ENCODE data around the gene DLX1. TPM values are rescaled to one million over a fixed set of nuclear protein-coding genes. Genes with fewer than 3 reads are reported as not detected.

Gene DLX1
- total and polyA plus RNA-seq, 2 of the 8 experiments (the other 6 are each of a cell fraction or from before 2014, with no cell fraction given) = 0.11 TPM; not detected in 1

DNA sequence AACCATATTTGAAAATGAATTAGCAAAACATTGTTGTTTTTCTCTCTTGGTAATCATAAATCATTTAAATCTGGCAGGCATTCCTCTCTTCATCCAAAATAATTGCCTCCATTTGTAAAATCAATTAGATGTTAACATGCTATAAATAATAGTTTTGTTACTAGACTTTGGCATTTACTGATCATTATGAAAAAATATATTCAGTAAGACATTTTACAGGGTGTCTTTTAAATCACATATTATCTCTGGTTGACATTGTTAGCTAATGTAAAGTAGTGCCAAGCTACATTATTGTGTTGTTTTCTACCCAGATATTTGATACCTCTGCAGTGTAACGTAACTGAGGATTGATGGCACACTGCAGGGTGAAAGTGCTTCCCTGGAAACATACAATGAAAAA is 31.8 kb upstream of the DLX1 start:
- H3K27ac ChIP-seq (ENCODE audit: low read depth, low read length) = no peak overlapping the region
- no peaks in the 10 kb centered on the region for H3K79me2 ChIP-seq (ENCODE audit: control insufficient read depth in 1 of 2, insufficient read depth in 2 of 2, low read length in 2 of 2)
- no peaks in the 10 kb centered on the region for H3K27me3 ChIP-seq (replicated peaks in 1 of 4; ENCODE audit: control insufficient read depth in 3 of 4, extremely low read depth in 1 of 4, insufficient read depth in 3 of 4, low read length in 3 of 4)
- H4K91ac ChIP-seq (replicated peaks; ENCODE audit: insufficient read length, low read length) = no peak overlapping the region
- H2AK5ac ChIP-seq (ENCODE audit: low read depth, low read length) = no peak overlapping the region
- H3K9ac ChIP-seq (replicated peaks in 1 of 4; ENCODE audit: extremely low read depth in 1 of 4, low read depth in 3 of 4, low read length in 3 of 4) = no peak overlapping the region
- H3K36me3 ChIP-seq (ENCODE audit: control insufficient read depth in 2 of 4, insufficient read depth in 4 of 4, low read length in 3 of 4) = no peaks in the 10 kb centered on the region
- H2AFZ ChIP-seq (ENCODE audit: low read length) = no peak overlapping the region
- H2BK20ac ChIP-seq (ENCODE audit: low read length) = no peak overlapping the region
- H2BK120ac ChIP-seq (replicated peaks; ENCODE audit: low read depth, low read length) = no peak overlapping the region
- no peaks in the 10 kb centered on the region for H4K20me1 ChIP-seq (replicated peaks in 1 of 2; ENCODE audit: control insufficient read depth in 1 of 2, insufficient read depth in 2 of 2, low read length in 2 of 2)
- H3K4me1 ChIP-seq (replicated peaks in 1 of 4; ENCODE audit: control insufficient read depth in 3 of 4, insufficient read depth in 4 of 4, low read length in 3 of 4) = no peaks in the 10 kb centered on the region
- no peak overlapping the region for H4K5ac ChIP-seq (ENCODE audit: insufficient read length, low read depth, low read length)
- FAIRE-seq = no peak
- no peak overlapping the region for H3K18ac ChIP-seq (ENCODE audit: extremely low read depth, low read length)
- H2BK5ac ChIP-seq (ENCODE audit: low read depth, low read length) = no peak overlapping the region
- WGBS, 2 experiments (ENCODE audit: extremely low coverage in 1 of 2, insufficient coverage in 1 of 2, insufficient read length in 1 of 2, insufficient replicate concordance in 2 of 2, low coverage in 1 of 2, low lambda C conversion rate in 2 of 2, missing lambda C conversion rate in 1 of 2) = 88% methylated on average over 1 of the region's 1 CpG; no CpG with 5 or more reads in 1 of the 2 experiments
- no peak for TF ChIP-seq ATF3 (IDR thresholded peaks at IDR 0.05; ENCODE audit: insufficient read depth, low read depth, low read length)
- no peak for TF ChIP-seq SAP30 (IDR thresholded peaks at IDR 0.05; ENCODE audit: insufficient read depth, insufficient replicate concordance, low read length)
- TF ChIP-seq SIN3A (conservative IDR thresholded peaks at IDR 0.05 in 1 of 2, IDR thresholded peaks at IDR 0.05 in 1 of 2; ENCODE audit: low read depth in 1 of 2, low read length in 2 of 2) = no peak
- H3K4ac ChIP-seq (replicated peaks; ENCODE audit: insufficient read length, low read depth, low read length) = no peak overlapping the region
- no peak overlapping the region for H3K4me3 ChIP-seq (ENCODE audit: extremely low read depth in 1 of 4, insufficient read depth in 2 of 4, low read depth in 3 of 4, low read length in 4 of 4)
- no peak overlapping the region for H3K14ac ChIP-seq (ENCODE audit: insufficient read length)
- no peaks in the 10 kb centered on the region for H3K9me3 ChIP-seq (ENCODE audit: insufficient read depth in 2 of 2, low read depth in 1 of 2, low read length in 1 of 2)
- H2BK12ac ChIP-seq (ENCODE audit: low read depth, low read length) = no peak overlapping the region
- CTCF ChIA-PET (ENCODE audit: partially characterized antibody) = interaction anchor here (1.6 to 1.7 kb wide), 2 partner anchors 60 to 74 kb away, joined by 3 to 4 read pairs; no protein-coding TSS in a partner anchor
- no peak overlapping the region for H3K56ac ChIP-seq (replicated peaks; ENCODE audit: insufficient read length, low read depth, low read length)
- no peaks in the 10 kb centered on the region for H3K79me1 ChIP-seq (ENCODE audit: low read depth, low read length)
- H4K8ac ChIP-seq (ENCODE audit: extremely low read depth, insufficient read depth, low read length) = no peak overlapping the region
- no peak for DNase-seq (ENCODE audit: low read depth in 1 of 2, low spot score in 2 of 2)
- POLR2A ChIA-PET (ENCODE audit: partially characterized antibody) = no interaction called here
- H3K4me2 ChIP-seq (ENCODE audit: insufficient read depth in 1 of 2, low read depth in 2 of 2, low read length in 2 of 2) = no peak overlapping the region
- H3K23ac ChIP-seq (ENCODE audit: insufficient read length) = no peak overlapping the region
- no peaks in the 10 kb centered on the region for H3K23me2 ChIP-seq (ENCODE audit: low read depth, low read length)
- no peak overlapping the region for H2BK15ac ChIP-seq (ENCODE audit: low read length)

Measured in H1 (cell line).